CD4-positive, alpha-beta memory T cell (primary cell): ENCODE measurements around the gene BMP4. TPM values are rescaled to one million over a fixed set of nuclear protein-coding genes. Genes with fewer than 3 reads are reported as not detected.
A peak's percentile ranks its signal among the peaks of the same experiment; 100 is the strongest.

Experiments
- CTCF ChIA-PET: fragments of 350-600 bp; sonication (Branson Sonifier 250); formaldehyde crosslinking; loops from one replicate; lab custom pipeline; 2021; ENCODE audit warnings: inconsistent platforms; ENCODE audit not compliant: partially characterized antibody; lab: Charles Lee
- POLR2A ChIA-PET: fragments of 350-600 bp; sonication (Branson Sonifier 250); formaldehyde crosslinking; loops from one replicate; lab custom pipeline; 2021; ENCODE audit not compliant: partially characterized antibody; lab: Charles Lee
- DNase-seq, 5 donors: peaks; one replicate each; pipeline versions ENCODE4 v3.0.0 to v3.0.0-alpha.2; 2020 to 2022; ENCODE audit warnings: mixed read lengths in 1 of 5
- H3K27ac ChIP-seq: one replicate; pipeline ENCODE4 v1.7.0; 2013; ENCODE audit warnings: low read depth, low read length
- H3K27me3 ChIP-seq: 2 replicates; pipeline ENCODE4 v1.7.0; 2013; ENCODE audit warnings: mild to moderate bottlenecking, low read length, moderate library complexity; ENCODE audit not compliant: insufficient read depth
- H3K36me3 ChIP-seq: 2 replicates; pipeline ENCODE4 v1.7.0; 2013; ENCODE audit warnings: mild to moderate bottlenecking, low read length, moderate library complexity; ENCODE audit not compliant: insufficient read depth
- H3K4me1 ChIP-seq: 2 replicates; pipeline ENCODE4 v1.7.0; 2013; ENCODE audit warnings: mild to moderate bottlenecking, low read length, moderate library complexity; ENCODE audit not compliant: insufficient read depth
- H3K4me3 ChIP-seq, 2 donors: one replicate each; pipeline ENCODE4 v1.7.0; 2013; ENCODE audit warnings: low read length in 2 of 2, mild to moderate bottlenecking in 1 of 2
- H3K9me3 ChIP-seq, 2 donors: one replicate each; pipeline ENCODE4 v1.7.0; 2013; ENCODE audit warnings: low read length in 2 of 2, control low read depth in 1 of 2; ENCODE audit not compliant: control insufficient read depth in 1 of 2
- H3K27ac Mint-ChIP-seq, 7 donors: one replicate each; pipeline ENCODE4 v1.8.0; 2020 to 2021; ENCODE audit warnings: mixed read lengths in 7 of 7, mild to moderate bottlenecking in 6 of 7, inconsistent platforms in 3 of 7, moderate library complexity in 3 of 7
- H3K27me3 Mint-ChIP-seq, 2 donors: one replicate each; pipeline ENCODE4 v1.8.0; 2020 to 2021; ENCODE audit warnings: mixed read lengths in 2 of 2
- H3K36me3 Mint-ChIP-seq, 2 donors: one replicate each; pipeline ENCODE4 v1.8.0; 2020 to 2021; ENCODE audit warnings: mixed read lengths in 2 of 2, inconsistent platforms in 1 of 2, mild to moderate bottlenecking in 1 of 2
- H3K4me1 Mint-ChIP-seq, 4 donors: one replicate each; pipeline ENCODE4 v1.8.0; 2020 to 2021; ENCODE audit warnings: mixed read lengths in 4 of 4, mild to moderate bottlenecking in 1 of 4
- H3K4me3 Mint-ChIP-seq, 8 donors: one replicate each; pipeline ENCODE4 v1.8.0; 2020 to 2021; ENCODE audit warnings: mixed read lengths in 8 of 8, mild to moderate bottlenecking in 7 of 8, moderate library complexity in 6 of 8, inconsistent platforms in 3 of 8
- H3K9me3 Mint-ChIP-seq, 8 donors: one replicate each; pipeline ENCODE4 v1.8.0; 2020 to 2021; ENCODE audit warnings: mixed read lengths in 8 of 8, mild to moderate bottlenecking in 5 of 8, inconsistent platforms in 3 of 8, moderate library complexity in 1 of 8
- intact Hi-C: fragments of 100-400 bp; cut with micrococcal nuclease; formaldehyde crosslinking; loops from one replicate; pipeline ENCODE4 v1.15.1; 2023
- polyA plus RNA-seq, 2 donors: library from polyadenylated mRNA; unstranded; fragments of 300-500 nt; fragmentation: Illumina TruSeq; gene quantifications; one replicate each; pipeline ENCODE4 v1.2.3, GENCODE V29; 2021
- total RNA-seq, 2 experiments: library from RNA; stranded (reverse); gene quantifications; one replicate each; pipeline ENCODE4 v1.2.3, GENCODE V29; 2021

The BMP4 gene
- total and polyA plus RNA-seq, 4 experiments from 2014 or later = 1.1 to 2.8 (median 2.2) TPM; not detected in 1

DNA sequence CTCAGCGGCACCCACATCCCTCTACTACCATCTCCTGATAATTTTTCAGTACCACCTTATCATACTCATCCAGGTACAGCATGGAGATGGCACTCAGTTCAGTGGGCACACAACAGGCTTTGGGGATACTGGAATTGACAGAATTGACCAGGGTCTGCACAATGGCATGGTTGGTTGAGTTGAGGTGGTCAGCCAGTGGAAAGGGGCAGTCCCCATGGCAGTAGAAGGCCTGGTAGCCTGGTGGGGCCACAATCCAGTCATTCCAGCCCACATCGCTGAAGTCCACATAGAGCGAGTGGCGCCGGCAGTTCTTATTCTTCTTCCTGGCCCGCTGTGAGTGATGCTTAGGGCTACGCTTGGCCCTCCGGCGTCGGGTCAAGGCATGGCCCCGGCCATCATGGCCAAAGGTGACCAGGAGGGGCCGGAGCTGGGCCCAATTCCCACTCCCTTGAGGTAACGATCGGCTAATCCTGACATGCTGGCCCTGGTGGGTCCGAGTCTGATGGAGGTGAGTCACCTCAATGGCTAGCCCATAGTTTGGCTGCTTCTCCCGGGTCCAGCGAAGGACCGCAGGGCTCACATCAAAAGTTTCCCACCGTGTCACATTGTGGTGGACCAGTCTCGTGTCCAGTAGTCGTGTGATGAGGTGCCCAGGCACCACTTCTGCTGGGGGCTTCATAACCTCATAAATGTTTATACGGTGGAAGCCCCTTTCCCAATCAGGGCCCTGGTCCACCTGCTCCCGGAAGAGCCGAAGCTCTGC is 6.4 kb downstream of the BMP4 start:
- H3K36me3 Mint-ChIP-seq = no peaks in the 10 kb centered on the region
- peaks cover 0 to 12% (median under 1%) of the 10 kb centered on the region in 8 donors for H3K9me3 Mint-ChIP-seq
- Histone ChIP-seq H3K27ac (no peak overlapping the region), H3K36me3 (no peaks in the 10 kb centered on the region), H3K9me3 (no peaks in the 10 kb centered on the region), H3K4me3 (no peak overlapping the region), H3K4me1 (peaks cover 19% of the 10 kb centered on the region), H3K27me3 (peaks cover 4% of the 10 kb centered on the region)
- peaks cover 5 to 27% (median 13%) of the 10 kb centered on the region in 4 donors for H3K4me1 Mint-ChIP-seq
- CTCF ChIA-PET = no interaction called here
- intact Hi-C loops = loop anchor here (5.0 kb wide), 1 partner anchor 492 kb away; the partner anchor contains the start of gene CNIH1
- POLR2A ChIA-PET = no interaction called here
- H3K27me3 Mint-ChIP-seq = peaks cover 34 to 41% of the 10 kb centered on the region in 2 donors
- DNase-seq = no peak
- no peak overlapping the region for H3K4me3 Mint-ChIP-seq
- H3K27ac Mint-ChIP-seq = no peak overlapping the region

DNA sequence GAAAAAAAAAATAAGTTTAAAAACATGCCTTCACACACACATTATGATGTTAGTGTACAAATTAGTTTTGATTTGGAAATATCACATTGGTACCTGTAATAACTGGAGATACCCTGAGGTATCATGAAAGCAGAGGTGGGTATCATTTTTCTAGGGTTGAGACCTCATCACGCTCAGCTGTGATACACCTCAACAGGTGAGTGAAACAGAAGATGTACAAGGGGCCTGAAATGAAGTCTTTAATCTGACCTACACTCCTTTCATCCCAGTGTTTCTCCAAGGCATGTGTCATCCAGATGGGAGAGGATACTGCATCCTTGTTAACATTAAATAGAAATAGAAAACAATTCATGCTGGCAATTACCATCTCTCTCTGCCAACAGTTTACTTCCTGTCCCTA is 7.4 kb downstream of the BMP4 start:
- Histone ChIP-seq H3K27ac (no peak overlapping the region), H3K9me3 (no peaks in the 10 kb centered on the region), H3K27me3 (peaks cover 4% of the 10 kb centered on the region), H3K4me3 (no peak overlapping the region), H3K36me3 (no peaks in the 10 kb centered on the region), H3K4me1 (peaks cover 10% of the 10 kb centered on the region)
- H3K4me1 Mint-ChIP-seq = peaks cover 5 to 19% (median 9%) of the 10 kb centered on the region in 4 donors
- peaks cover 40 to 44% of the 10 kb centered on the region in 2 donors for H3K27me3 Mint-ChIP-seq
- H3K4me3 Mint-ChIP-seq = no peak overlapping the region
- no peak overlapping the region for H3K27ac Mint-ChIP-seq
- no peak for DNase-seq
- intact Hi-C loops = no loop called here
- POLR2A ChIA-PET = no interaction called here
- CTCF ChIA-PET = no interaction called here
- peaks cover 0 to 12% (median under 1%) of the 10 kb centered on the region in 8 donors for H3K9me3 Mint-ChIP-seq
- H3K36me3 Mint-ChIP-seq = no peaks in the 10 kb centered on the region

DNA sequence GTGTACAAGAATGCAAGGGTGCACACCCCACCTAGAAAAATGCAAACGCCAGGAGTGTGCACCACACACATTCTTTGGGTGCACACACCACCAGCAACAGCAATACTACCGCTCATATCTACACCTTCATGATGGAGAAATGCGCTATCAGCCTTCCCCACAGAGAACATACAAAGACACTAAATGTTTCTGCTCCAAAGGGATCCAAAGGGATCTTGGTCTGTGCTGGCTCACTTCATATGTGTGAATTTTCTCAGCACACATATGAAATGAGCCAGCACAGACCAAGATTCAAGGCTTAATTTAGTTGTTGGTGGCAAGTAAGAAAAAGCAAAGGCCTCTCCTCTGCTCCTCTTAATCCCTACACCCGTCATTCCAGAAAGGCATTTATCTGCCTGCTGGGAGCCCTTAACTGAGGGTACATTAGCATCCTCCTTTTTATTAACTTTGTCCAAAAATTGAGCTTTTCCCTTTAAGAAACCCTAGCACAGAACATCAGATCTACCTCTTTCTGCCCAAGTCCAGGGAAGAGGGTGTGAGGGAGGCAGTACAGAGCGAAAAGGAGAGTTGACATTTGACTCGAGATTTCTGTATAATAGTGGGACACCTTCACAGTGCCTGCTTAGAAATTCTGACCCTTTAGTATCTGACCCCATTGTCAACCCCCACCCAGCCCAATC is 8.3 kb downstream of the BMP4 start:
- Histone ChIP-seq H3K27me3 (peaks cover 4% of the 10 kb centered on the region), H3K27ac (no peak overlapping the region), H3K4me1 (peaks cover 5% of the 10 kb centered on the region), H3K9me3 (no peaks in the 10 kb centered on the region), H3K36me3 (no peaks in the 10 kb centered on the region), H3K4me3 (no peak overlapping the region)
- Mint-ChIP-seq H3K27ac (no peak overlapping the region), H3K9me3 (peaks cover 0 to 12% (median under 1%) of the 10 kb centered on the region in 8 donors), H3K27me3 (peaks cover 41 to 49% of the 10 kb centered on the region in 2 donors), H3K36me3 (no peaks in the 10 kb centered on the region), H3K4me3 (no peak overlapping the region), H3K4me1 (peaks cover 3 to 12% (median 4%) of the 10 kb centered on the region in 4 donors)
- ChIA-PET POLR2A (no interaction called here), CTCF (no interaction called here)
- DNase-seq = no peak
- intact Hi-C loops = no loop called here

DNA sequence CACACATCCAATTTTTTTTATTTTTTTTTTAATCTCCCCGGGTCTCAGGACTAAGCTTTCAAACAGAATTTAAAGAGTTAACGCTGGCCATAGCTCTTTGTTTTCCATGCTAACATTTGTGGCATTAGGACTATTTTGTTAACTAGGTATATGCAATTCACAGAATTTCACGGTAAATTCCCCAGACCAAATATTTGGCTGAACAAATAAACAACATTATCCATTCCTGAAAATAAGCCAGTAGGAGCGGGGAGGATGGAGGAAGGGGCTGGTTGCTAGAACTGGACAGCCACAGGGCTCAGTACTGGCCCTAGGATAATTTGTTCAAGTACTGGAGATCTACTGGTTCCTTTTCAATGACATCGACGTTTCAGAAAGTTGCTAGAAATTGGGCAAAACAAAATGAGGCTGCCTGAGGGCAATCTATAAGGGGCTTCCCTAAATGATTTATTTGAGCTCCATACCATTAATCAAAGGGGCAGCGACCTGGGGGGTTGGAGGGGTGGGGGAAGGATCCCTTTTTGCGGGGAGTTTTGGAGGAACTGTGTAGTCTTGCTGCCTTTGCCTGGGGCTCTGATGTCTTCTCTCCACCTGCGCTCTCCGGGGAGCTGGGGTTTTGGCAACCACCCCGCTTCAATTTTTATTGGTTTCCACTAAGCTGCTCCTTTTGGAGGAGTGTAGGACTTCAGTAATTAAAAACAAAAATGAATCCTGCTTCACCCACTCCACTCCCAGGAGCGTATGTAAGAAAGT is 9.0 kb downstream of the BMP4 start:
- peaks cover 0 to 12% (median under 1%) of the 10 kb centered on the region in 8 donors for H3K9me3 Mint-ChIP-seq
- ChIA-PET POLR2A (no interaction called here), CTCF (no interaction called here)
- H3K4me3 ChIP-seq = no peak overlapping the region
- H3K4me1 Mint-ChIP-seq = peaks cover 0 to 5% (median 0%) of the 10 kb centered on the region in 4 donors
- no peak overlapping the region for H3K4me3 Mint-ChIP-seq
- no peaks in the 10 kb centered on the region for H3K36me3 ChIP-seq
- H3K4me1 ChIP-seq = no peaks in the 10 kb centered on the region
- H3K36me3 Mint-ChIP-seq = no peaks in the 10 kb centered on the region
- H3K27ac ChIP-seq = no peak overlapping the region
- H3K9me3 ChIP-seq = no peaks in the 10 kb centered on the region
- H3K27ac Mint-ChIP-seq = no peak overlapping the region
- H3K27me3 Mint-ChIP-seq = peaks cover 35 to 45% of the 10 kb centered on the region in 2 donors
- DNase-seq = no peak
- intact Hi-C loops = no loop called here
- peaks cover 4% of the 10 kb centered on the region for H3K27me3 ChIP-seq

DNA sequence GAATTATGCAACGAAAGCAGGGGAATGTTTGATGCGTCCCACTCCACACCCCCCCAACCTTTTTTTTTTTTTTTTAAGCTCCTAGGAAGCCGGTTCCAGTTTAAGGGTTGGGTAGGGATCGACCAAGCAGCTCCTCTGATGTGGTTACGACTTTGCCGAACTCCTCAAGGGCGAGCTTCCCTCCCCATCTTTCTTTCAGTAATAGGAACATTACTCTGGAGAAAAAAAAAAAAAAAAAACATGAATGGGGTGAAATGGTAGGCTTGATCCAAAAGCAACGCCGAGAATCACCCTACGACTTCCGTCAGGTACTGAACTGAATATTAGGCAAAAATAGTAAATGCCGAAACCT is 9.6 kb downstream of the BMP4 start:
- H3K9me3 ChIP-seq = no peaks in the 10 kb centered on the region
- Mint-ChIP-seq H3K36me3 (no peaks in the 10 kb centered on the region), H3K27me3 (peaks cover 33 to 42% of the 10 kb centered on the region in 2 donors), H3K4me1 (peaks cover 0 to 2% (median 0%) of the 10 kb centered on the region in 4 donors), H3K9me3 (peaks cover 0 to 12% (median under 1%) of the 10 kb centered on the region in 8 donors), H3K27ac (no peak overlapping the region), H3K4me3 (no peak overlapping the region)
- H3K27me3 ChIP-seq = peaks cover 4% of the 10 kb centered on the region
- intact Hi-C loops = no loop called here
- ChIA-PET POLR2A (no interaction called here), CTCF (no interaction called here)
- no peak overlapping the region for H3K4me3 ChIP-seq
- H3K36me3 ChIP-seq = no peaks in the 10 kb centered on the region
- no peak for DNase-seq
- no peak overlapping the region for H3K27ac ChIP-seq
- no peaks in the 10 kb centered on the region for H3K4me1 ChIP-seq

DNA sequence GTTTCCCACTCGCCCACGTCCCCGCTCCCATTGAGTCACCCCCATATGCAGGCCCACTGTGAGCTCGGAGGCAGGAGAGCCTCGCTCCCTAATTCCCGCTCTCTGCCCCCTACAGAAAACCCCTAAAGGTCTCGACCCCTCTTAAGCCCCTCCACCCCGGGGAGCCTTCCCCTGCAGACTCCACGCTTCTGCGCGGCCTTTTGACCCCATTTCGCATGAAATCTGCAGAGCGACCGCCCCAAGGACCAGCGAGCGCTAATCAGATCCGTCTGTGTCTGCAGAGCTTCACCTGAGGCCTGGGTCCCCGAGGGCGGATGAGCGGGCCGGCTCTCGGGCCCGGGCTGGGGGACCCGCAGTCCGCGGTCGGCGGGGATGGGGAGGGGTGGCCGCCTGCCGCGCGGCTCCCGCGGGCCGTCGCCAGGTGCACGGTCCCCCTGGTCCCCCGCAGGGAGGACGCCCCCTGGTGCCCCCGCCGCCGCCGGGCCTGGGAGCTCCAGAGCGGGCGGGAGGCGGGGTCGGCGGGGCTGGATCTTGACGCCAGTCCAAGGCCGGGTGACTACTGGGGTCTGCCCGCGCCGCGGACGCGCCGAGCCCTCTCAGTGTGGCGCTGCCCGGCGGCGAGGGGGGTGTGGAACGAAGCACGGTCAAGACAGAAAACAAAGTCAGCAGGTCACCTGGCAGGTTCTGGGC is 10.1 kb downstream of the BMP4 start:
- no peaks in the 10 kb centered on the region for H3K4me1 Mint-ChIP-seq
- intact Hi-C loops = no loop called here
- H3K27ac ChIP-seq = no peak overlapping the region
- no peaks in the 10 kb centered on the region for H3K36me3 Mint-ChIP-seq
- H3K27me3 Mint-ChIP-seq = peaks cover 32 to 42% of the 10 kb centered on the region in 2 donors
- peaks cover 4% of the 10 kb centered on the region for H3K27me3 ChIP-seq
- CTCF ChIA-PET = no interaction called here
- H3K27ac Mint-ChIP-seq = no peak overlapping the region
- H3K36me3 ChIP-seq = no peaks in the 10 kb centered on the region
- no peaks in the 10 kb centered on the region for H3K9me3 ChIP-seq
- H3K4me3 ChIP-seq = no peak overlapping the region
- H3K4me3 Mint-ChIP-seq = peak overlapping the region in 1 of 8 donors; percentile 52
- H3K4me1 ChIP-seq = no peaks in the 10 kb centered on the region
- POLR2A ChIA-PET = no interaction called here
- peaks cover 0 to 12% (median under 1%) of the 10 kb centered on the region in 8 donors for H3K9me3 Mint-ChIP-seq
- no peak for DNase-seq
